ENCODE results near the gene TNFRSF21. TPM values are rescaled to one million over a fixed set of nuclear protein-coding genes. Genes with fewer than 3 reads are reported as not detected.

Gene TNFRSF21
- polyA plus RNA-seq, 3 donors, result 0.43 to 0.86 (median 0.58) TPM

DNA sequence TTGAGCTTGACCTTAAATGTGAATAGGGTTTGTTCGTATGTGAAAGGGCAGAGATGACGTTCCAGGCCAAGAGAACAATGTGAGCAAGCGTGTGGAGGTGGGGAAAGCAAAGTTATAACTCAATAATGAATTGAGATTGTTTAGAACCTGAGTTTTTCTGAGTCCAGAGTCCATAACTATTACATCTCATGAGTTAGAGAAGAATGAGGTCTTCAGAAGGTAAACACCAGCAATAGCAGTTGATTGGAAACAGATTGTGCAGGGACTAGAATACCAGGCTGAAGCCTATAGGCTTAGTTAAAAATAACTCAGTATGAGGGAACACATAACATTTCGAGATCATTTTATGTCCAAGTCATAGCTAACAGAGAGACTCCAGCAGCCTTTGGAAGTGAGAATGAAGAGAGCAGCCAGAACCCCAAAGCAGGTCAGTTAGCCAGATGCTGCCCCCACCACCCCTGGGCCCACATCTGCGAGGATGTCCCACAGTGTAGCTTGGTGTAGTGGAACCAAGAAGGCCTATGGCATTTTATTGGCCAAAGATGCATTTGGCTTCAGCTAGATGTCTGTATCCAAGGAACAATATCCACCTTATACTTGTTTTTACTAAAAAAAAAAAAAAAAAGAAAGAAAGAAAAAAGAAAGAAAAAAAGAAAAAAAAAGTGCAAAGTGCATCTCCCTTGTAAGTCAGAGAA lies 121.7 kb downstream of the TNFRSF21 start:
- no peak overlapping the region for H3K9ac ChIP-seq (ENCODE audit: insufficient read depth, low read length, poor library complexity, severe bottlenecking)
- H3K36me3 Mint-ChIP-seq, result no peaks in the 10 kb centered on the region

DNA sequence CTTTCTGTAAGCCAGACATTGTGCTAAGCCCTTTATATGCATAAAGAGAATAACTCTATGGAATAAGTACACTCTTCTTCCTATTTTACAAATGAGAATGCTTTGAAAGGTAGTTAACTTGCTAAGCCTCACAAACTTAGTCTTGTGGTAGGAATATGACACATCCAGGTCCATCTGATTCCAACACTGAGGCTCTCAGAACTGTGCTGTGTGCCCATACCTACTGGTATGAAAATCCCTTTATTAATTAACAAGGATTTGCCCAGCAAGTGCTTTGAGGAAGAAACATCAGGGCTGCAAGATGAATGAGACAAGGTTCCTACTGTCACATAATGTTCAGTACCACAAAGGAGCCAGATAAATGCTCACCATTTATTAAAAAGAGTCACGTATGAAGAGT lies 122.6 kb downstream of the TNFRSF21 start:
- DNase-seq, result no peak
- TF ChIP-seq, protein P1, sequence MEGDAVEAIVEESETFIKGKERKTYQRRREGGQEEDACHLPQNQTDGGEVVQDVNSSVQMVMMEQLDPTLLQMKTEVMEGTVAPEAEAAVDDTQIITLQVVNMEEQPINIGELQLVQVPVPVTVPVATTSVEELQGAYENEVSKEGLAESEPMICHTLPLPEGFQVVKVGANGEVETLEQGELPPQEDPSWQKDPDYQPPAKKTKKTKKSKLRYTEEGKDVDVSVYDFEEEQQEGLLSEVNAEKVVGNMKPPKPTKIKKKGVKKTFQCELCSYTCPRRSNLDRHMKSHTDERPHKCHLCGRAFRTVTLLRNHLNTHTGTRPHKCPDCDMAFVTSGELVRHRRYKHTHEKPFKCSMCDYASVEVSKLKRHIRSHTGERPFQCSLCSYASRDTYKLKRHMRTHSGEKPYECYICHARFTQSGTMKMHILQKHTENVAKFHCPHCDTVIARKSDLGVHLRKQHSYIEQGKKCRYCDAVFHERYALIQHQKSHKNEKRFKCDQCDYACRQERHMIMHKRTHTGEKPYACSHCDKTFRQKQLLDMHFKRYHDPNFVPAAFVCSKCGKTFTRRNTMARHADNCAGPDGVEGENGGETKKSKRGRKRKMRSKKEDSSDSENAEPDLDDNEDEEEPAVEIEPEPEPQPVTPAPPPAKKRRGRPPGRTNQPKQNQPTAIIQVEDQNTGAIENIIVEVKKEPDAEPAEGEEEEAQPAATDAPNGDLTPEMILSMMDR (IDR thresholded peaks at IDR 0.05), result no peak
- Histone ChIP-seq H3K27ac (ENCODE audit: low read depth in 1 of 2, low read length in 2 of 2) (no peak overlapping the region), H3K79me2 (ENCODE audit: insufficient read depth, low read length) (no peaks in the 10 kb centered on the region), H3K4me3 (replicated peaks in 1 of 3; ENCODE audit: low read depth in 2 of 3, low read length in 3 of 3) (no peak overlapping the region), H3K4me2 (replicated peaks; ENCODE audit: extremely low read depth, low read length, poor library complexity, severe bottlenecking) (no peak overlapping the region), H3K9ac (ENCODE audit: insufficient read depth, low read length, poor library complexity, severe bottlenecking) (no peak overlapping the region), H2AFZ (ENCODE audit: insufficient read depth, low read depth, low read length, poor library complexity, severe bottlenecking) (no peak overlapping the region), H3K4me1 (ENCODE audit: control insufficient read depth in 1 of 2, insufficient read depth in 2 of 2, low read length in 2 of 2) (no peaks in the 10 kb centered on the region), H3K27me3 (ENCODE audit: control insufficient read depth in 2 of 2, insufficient read depth in 2 of 2, low read length in 2 of 2) (no peaks in the 10 kb centered on the region), H3K9me3 (replicated peaks in 1 of 2; ENCODE audit: control insufficient read depth in 1 of 2, insufficient read depth in 1 of 2, low read length in 2 of 2) (no peaks in the 10 kb centered on the region), H4K20me1 (ENCODE audit: insufficient read depth, low read length) (no peaks in the 10 kb centered on the region), H3K36me3 (replicated peaks in 1 of 2; ENCODE audit: control insufficient read depth in 1 of 2, insufficient read depth in 2 of 2, low read length in 2 of 2) (no peaks in the 10 kb centered on the region)
- Mint-ChIP-seq H3K27me3 (ENCODE audit: low read depth in 3 of 3) (no peaks in the 10 kb centered on the region), H3K4me1 (no peaks in the 10 kb centered on the region), H3K27ac (no peak overlapping the region), H3K9me3 (peaks cover 0 to 3% (median 1%) of the 10 kb centered on the region in 7 donors), H3K4me3 (no peak overlapping the region), H3K36me3 (no peaks in the 10 kb centered on the region)
- intact Hi-C loops (cut with micrococcal nuclease), result no loop called here
- WGBS (ENCODE audit: insufficient coverage), result no CpG with 5 or more reads among the region's 1 CpG

More for the DNA sequence above, 121.7 kb downstream of the TNFRSF21 start:
- Mint-ChIP-seq H3K4me3 (no peak overlapping the region), H3K27ac (no peak overlapping the region), H3K9me3 (peaks cover 0 to 3% (median 1%) of the 10 kb centered on the region in 7 donors), H3K27me3 (ENCODE audit: low read depth in 3 of 3) (no peaks in the 10 kb centered on the region), H3K4me1 (no peaks in the 10 kb centered on the region)
- no peak for DNase-seq
- Histone ChIP-seq H3K79me2 (ENCODE audit: insufficient read depth, low read length) (no peaks in the 10 kb centered on the region), H3K9me3 (replicated peaks in 1 of 2; ENCODE audit: control insufficient read depth in 1 of 2, insufficient read depth in 1 of 2, low read length in 2 of 2) (no peaks in the 10 kb centered on the region), H3K4me3 (replicated peaks in 1 of 3; ENCODE audit: low read depth in 2 of 3, low read length in 3 of 3) (no peak overlapping the region), H3K4me2 (replicated peaks; ENCODE audit: extremely low read depth, low read length, poor library complexity, severe bottlenecking) (no peak overlapping the region), H4K20me1 (ENCODE audit: insufficient read depth, low read length) (no peaks in the 10 kb centered on the region), H2AFZ (ENCODE audit: insufficient read depth, low read depth, low read length, poor library complexity, severe bottlenecking) (no peak overlapping the region), H3K27ac (ENCODE audit: low read depth in 1 of 2, low read length in 2 of 2) (no peak overlapping the region), H3K4me1 (ENCODE audit: control insufficient read depth in 1 of 2, insufficient read depth in 2 of 2, low read length in 2 of 2) (no peaks in the 10 kb centered on the region), H3K36me3 (replicated peaks in 1 of 2; ENCODE audit: control insufficient read depth in 1 of 2, insufficient read depth in 2 of 2, low read length in 2 of 2) (no peaks in the 10 kb centered on the region), H3K27me3 (ENCODE audit: control insufficient read depth in 2 of 2, insufficient read depth in 2 of 2, low read length in 2 of 2) (no peaks in the 10 kb centered on the region)
- TF ChIP-seq, protein P1 (IDR thresholded peaks at IDR 0.05), result no peak
- WGBS (ENCODE audit: insufficient coverage), result 83% methylated on average over 1 of the region's 5 CpGs
- intact Hi-C loops (cut with micrococcal nuclease), result no loop called here
